ENCODE measurements around the gene CD177.
"Not testable (repeated sequence)": the region's sequence is repeated elsewhere in the genome, so short reads cannot be mapped to it uniquely, and the experiment has no call there.

CD177 gene

DNA sequence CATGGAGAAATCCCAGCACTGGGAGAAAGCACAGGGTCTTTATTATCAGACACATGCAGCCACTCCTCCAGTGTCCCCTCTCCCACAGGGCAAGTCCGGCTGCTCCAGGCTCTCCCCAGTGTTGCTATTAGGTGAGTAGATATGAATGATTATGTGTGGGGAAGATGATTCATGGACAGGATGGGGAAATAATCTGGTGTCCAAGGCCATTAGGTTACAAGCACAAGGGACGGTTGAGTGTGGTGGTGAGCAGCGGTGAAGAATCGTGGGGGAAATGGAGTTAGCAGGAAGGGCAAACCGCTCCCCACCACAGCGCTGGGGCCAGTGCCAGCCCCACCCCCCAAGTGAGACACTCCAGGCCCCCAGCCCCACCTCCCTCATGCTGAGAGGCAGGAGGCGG is 19.0 kb downstream of the CD177 start:
- DNase-seq (ENCODE audit: low read depth) = no peak
- H3K4me3 ChIP-seq (ENCODE audit: low read depth, low read length) = no peak overlapping the region
- TF ChIP-seq, protein P1, sequence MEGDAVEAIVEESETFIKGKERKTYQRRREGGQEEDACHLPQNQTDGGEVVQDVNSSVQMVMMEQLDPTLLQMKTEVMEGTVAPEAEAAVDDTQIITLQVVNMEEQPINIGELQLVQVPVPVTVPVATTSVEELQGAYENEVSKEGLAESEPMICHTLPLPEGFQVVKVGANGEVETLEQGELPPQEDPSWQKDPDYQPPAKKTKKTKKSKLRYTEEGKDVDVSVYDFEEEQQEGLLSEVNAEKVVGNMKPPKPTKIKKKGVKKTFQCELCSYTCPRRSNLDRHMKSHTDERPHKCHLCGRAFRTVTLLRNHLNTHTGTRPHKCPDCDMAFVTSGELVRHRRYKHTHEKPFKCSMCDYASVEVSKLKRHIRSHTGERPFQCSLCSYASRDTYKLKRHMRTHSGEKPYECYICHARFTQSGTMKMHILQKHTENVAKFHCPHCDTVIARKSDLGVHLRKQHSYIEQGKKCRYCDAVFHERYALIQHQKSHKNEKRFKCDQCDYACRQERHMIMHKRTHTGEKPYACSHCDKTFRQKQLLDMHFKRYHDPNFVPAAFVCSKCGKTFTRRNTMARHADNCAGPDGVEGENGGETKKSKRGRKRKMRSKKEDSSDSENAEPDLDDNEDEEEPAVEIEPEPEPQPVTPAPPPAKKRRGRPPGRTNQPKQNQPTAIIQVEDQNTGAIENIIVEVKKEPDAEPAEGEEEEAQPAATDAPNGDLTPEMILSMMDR (IDR thresholded peaks at IDR 0.05; ENCODE audit: low read depth, low read length, missing control alignments) = no peak

DNA sequence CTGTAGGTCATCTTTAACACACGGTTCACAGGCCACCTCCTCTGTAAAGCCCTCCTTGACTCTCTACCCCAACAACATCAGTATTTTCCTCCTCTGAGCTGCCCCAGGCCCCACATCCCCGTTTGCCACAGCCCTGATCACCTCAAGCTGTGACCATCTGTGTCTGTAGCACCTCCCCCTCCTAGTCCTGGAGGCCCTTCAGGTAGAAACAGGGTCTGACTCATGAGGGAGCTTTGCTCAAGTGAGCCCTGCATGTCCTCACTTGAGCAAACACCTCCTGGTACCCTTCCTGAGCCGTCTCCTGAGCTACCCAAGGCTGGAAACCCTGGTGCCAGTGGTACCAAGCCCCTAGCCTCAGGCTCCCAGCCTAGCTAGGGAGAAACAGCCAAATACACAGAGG is 24.1 kb downstream of the CD177 start:
- H3K4me3 ChIP-seq (ENCODE audit: low read depth, low read length); DNase-seq (ENCODE audit: low read depth): not testable (repeated sequence)

- no peak for DNase-seq (ENCODE audit: low read depth)
- H3K4me3 ChIP-seq (ENCODE audit: low read depth, low read length) = no peak overlapping the region
- TF ChIP-seq, protein P1 (IDR thresholded peaks at IDR 0.05; ENCODE audit: low read depth, low read length, missing control alignments) = no peak
Measured at GRCh38 chr19:43380008-43380407, 26.5 kb downstream of the CD177 start.

GRCh38 chr19:43380771-43381386 is 27.4 kb downstream of the CD177 start:
- TF ChIP-seq, protein P1 (IDR thresholded peaks at IDR 0.05; ENCODE audit: low read depth, low read length, missing control alignments) = no peak
- H3K4me3 ChIP-seq (ENCODE audit: low read depth, low read length) = no peak overlapping the region
- no peak for DNase-seq (ENCODE audit: low read depth)

- not testable (repeated sequence) for DNase-seq (ENCODE audit: low read depth); H3K4me3 ChIP-seq (ENCODE audit: low read depth, low read length)
Measured at GRCh38 chr19:43382586-43383216, 29.2 kb downstream of the CD177 start.

DNA sequence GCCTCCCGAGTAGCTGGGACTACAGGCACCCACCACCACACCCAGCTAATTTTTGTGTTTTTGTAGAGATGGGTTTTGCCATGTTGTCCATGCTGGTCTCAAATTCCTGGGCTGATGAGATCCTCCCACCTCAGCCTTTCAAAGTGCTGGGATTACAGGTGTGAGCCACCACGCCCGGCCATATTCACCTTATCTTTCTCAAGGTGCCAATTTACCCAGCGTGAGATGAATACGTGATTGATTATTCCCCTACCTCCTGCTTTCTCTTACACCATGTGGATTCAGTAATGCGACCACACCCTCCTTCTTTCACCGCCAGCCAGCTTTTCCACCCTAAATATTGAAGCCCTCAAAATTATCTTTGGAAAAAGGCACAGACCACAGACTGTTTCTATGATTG is 29.8 kb downstream of the CD177 start:
- not testable (repeated sequence) for DNase-seq (ENCODE audit: low read depth); H3K4me3 ChIP-seq (ENCODE audit: low read depth, low read length)

DNA sequence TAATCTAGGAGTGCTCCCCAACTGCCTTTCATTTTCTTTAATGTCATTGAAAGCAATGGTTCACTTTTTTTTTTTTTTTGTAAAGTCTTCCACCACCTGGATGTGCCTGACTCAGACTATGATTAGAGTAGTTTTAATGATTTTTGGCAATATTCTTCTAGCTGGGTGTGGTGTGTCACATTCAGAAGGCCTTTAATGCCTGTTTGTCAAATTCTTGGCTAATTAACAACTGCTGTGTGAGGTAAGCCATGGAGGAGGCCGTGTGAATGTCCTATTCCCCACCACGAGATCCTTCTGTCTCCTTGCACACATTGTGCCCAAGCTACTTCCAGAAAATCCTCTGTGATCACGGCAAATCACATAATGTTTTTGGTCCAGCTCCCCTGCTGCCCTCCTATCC is 30.3 kb downstream of the CD177 start:
- not testable (repeated sequence) for H3K4me3 ChIP-seq (ENCODE audit: low read depth, low read length); DNase-seq (ENCODE audit: low read depth)

DNA sequence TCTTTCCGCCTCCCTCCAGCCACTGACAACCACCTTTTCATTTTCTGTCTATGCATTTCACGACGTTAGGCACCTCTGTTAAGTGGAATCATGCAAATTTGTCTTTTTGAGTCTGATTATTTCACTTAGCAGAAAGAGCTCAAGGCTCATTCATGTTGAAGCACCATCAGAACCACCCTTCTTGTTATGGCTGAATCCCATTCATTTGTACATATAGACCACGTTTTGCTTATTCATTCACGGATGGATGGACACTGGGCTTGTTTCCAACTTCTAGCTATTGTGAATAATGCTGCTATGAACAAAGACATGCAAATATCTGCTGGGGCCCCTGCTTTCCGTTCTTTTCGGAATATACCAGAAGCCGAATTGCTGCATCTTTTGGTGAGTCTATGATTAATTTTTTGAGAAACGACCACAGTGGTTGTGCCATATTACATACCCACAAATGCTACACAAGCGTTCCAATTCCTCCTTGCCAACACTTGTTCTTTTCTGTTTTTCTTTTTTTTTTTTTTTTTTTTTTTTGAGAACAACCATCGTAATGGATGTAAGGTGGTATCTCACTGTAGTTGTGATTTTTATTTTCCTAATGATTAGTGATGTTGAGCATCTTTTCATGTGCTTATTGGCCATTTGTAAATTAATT is 37.5 kb downstream of the CD177 start:
- not testable (repeated sequence) for DNase-seq (ENCODE audit: low read depth)

DNA sequence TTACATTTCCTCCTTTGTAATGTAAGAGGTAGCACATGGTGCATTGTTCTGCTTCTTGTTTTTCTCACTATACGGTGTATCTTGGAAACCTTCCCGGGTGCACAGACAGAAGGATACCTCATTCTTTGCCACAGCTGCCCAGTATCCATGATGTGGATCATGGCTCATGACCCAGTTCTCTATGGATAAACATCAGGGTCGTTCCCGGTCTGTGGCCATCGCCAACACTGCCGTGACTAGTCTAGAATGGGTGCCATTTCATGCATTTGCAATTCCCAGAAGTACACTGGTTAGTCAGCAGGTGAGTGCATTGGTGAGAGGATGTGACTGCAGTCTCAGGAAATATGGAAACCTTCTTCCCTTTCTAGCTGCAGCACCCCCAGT is 38.1 kb downstream of the CD177 start:
- DNase-seq (ENCODE audit: low read depth); H3K4me3 ChIP-seq (ENCODE audit: low read depth, low read length): not testable (repeated sequence)

More for the DNA sequence above, 37.5 kb downstream of the CD177 start:
- not testable (repeated sequence) for H3K4me3 ChIP-seq (ENCODE audit: low read depth, low read length)

- H3K4me3 ChIP-seq (ENCODE audit: low read depth, low read length); DNase-seq (ENCODE audit: low read depth): not testable (repeated sequence)
Measured at GRCh38 chr19:43393501-43393900, 40.0 kb downstream of the CD177 start.

- no peak for DNase-seq (ENCODE audit: low read depth)
Measured at GRCh38 chr19:43395561-43395960, 42.1 kb downstream of the CD177 start.

More at GRCh38 chr19:43395561-43395960, 42.1 kb downstream of the CD177 start:
- TF ChIP-seq, protein P1 (IDR thresholded peaks at IDR 0.05; ENCODE audit: low read depth, low read length, missing control alignments) = no peak
- H3K4me3 ChIP-seq (ENCODE audit: low read depth, low read length) = no peak overlapping the region
